GM19468 (cell line): Measurements from ENCODE around the gene GZMH.
"Not testable (repeated sequence)": the region's sequence is repeated elsewhere in the genome, so short reads cannot be mapped to it uniquely, and the experiment has no call there.

Source experiments
- ATAC-seq: cut with Tn5 transposase; IDR thresholded peaks from one replicate; pipeline ENCODE4 v1.9.1; 2021; ENCODE audit warnings: mild to moderate bottlenecking, moderate library complexity, moderate number of reproducible peaks; ENCODE audit not compliant: unreplicated experiment; ENCODE audit errors: extremely low read depth

The GZMH gene, protein sequence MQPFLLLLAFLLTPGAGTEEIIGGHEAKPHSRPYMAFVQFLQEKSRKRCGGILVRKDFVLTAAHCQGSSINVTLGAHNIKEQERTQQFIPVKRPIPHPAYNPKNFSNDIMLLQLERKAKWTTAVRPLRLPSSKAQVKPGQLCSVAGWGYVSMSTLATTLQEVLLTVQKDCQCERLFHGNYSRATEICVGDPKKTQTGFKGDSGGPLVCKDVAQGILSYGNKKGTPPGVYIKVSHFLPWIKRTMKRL

DNA sequence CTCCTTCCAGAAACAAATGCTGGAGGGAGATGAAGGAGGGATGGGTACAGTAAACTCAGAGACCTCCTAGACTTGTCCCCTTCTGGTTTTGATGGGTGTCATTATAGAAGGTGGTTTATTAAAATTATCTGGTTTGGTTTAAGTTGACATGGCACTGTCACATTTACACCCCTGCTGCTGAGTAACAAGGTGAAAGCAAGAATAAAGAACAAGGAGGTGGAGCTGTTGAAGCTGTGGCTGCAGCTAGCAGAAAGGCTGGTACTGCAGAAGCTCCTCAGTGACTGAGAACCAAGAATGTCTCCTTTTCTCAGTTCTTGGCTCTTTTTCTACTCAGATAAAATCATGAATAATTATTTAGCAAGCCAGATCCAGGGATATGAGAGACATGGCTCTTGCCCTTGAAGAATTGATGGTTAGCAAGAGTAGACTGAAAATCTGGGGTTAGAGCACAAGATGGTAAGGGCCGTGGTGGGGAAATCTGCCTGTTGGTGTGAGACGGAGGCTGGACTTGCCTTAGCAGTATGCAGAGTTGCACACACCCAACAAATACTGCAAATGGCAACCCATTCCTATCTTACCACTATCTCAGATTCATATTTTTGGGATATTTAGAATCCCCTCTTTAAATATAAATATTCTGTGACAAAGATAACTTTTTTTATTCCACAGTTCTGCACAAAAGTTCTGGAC is at the start of gene GZMH:
TSS of gene GZMH (minus strand) at position 31 of the 690 bp plus-strand sequence. CDS start 72 bp downstream, outside the sequence.
- ATAC-seq = no peak

- ATAC-seq = not testable (repeated sequence)
These were observed 38.9 kb upstream of the GZMH start for GRCh38 chr14:24648361-24648760.

DNA sequence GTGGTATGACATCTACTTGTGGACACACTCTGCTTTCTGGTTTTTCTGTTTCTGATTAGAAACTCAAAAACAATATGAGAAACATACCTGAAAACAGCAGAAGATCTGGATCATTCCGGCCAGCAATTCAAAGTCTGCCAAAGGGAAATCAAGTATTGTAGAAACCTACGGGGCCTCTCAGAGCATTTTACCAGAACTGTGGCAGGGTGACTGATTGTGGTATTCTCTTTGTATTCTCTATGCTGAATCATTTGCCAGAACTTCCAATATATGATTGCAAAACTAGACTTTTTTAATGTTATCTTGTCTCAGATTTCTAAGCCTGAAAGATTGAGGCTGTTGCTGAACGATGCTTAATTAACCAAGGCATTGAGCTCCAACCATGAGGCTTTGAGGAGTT is 30.4 kb upstream of the GZMH start:
- ATAC-seq = no peak

DNA sequence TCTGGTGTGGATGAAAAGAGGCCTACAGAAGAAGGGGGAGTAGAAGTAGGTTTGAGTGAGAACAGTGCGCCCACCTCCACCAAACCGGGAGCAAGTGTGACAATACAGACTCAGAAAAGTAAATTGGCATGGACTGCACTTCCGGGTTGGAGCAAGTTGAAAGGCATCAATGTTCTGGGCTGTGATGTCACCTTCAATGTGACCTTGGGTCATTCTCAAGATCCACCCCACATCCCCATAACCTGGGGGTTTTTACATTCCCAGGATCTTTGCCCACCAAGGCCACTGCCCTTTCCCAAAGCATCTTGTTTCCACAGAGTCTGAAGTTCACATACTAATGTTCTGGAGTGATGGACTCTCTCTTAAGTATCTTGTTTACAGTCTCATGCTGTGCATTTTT is 29.8 kb upstream of the GZMH start:
- ATAC-seq = no peak

DNA sequence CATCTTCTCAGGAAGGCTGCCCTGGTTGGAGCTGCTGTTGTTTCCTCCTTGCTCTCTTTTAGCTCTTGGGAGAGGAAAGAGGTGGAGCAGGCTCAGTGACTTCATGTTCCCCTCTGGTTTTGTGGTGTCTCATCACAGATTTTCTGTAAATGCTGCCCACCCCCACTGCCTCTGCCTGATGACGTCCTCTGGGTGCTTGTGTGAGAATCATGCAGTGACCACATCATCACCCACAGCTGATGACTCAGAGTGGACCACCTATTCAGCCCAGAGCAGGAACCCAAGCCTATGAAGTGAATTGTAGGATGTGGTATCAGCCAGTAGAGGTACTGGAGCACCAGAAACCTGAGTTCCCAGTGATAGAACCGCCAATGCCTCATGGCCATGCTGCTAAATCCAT is 24.7 kb upstream of the GZMH start, which contains the start of gene GZMB:
TSS of gene GZMB (minus strand) at position 33 of the 400 bp plus-strand sequence. CDS start at position 3, 30 bp downstream.
- ATAC-seq = no peak

DNA sequence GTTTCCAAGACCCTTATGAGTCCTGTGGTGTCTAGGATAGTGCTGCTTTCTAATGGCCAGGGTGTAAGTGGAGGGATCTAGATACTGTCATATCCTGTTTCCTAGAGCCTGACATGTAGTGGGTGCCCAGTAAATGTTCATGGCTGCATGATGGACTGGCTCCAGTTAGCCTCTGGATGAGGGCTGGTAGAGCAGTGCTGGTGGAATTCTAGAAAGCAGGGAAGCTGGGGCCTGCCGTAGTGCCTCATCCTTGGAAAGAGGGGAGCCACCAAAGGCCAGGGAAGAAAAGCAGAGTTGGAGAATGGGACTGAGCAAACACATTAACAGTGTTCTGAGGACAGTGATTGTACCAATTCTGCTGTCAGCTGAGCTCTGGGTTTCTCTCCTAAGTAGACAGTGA is 23.9 kb upstream of the GZMH start:
- no peak for ATAC-seq

DNA sequence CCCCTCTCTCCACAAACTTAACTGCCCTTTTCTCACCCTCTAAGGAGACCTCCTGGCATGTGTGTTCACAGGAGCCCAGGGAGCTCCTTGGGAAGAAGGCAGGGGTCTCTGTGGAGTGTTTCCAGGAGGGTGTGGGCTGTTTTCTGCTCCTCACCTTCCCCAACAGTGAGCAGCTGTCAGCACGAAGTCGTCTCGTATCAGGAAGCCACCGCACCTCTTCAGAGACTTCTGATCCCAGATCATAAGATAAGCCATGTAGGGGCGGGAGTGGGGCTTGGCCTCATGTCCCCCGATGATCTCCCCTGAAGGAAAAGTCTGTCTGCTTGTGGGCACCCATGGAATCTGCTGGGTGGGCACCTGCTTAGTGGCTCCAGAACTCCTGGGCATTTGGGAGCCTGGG is 23.3 kb upstream of the GZMH start:
- no peak for ATAC-seq

DNA sequence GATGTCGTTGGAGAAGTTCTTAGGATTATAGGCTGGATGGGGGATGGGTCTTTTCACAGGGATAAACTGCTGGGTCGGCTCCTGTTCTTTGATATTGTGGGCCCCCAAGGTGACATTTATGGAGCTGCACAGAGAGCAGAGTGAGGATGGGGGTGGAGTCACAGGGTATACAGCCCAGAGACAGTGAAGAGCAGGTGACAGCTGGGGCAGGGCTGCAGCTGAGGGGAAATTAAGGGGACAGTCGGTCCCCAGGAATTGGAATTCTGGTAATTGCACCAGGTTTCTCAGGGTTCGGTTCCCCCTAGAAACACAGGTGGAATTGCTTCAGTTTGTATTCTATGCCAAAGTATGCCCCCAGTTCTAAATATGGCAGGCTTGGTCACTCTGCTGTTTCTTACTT is 22.9 kb upstream of the GZMH start:
- ATAC-seq = no peak

GRCh38 chr14:24631749-24632335 is 22.4 kb upstream of the GZMH start:
- ATAC-seq = no peak

DNA sequence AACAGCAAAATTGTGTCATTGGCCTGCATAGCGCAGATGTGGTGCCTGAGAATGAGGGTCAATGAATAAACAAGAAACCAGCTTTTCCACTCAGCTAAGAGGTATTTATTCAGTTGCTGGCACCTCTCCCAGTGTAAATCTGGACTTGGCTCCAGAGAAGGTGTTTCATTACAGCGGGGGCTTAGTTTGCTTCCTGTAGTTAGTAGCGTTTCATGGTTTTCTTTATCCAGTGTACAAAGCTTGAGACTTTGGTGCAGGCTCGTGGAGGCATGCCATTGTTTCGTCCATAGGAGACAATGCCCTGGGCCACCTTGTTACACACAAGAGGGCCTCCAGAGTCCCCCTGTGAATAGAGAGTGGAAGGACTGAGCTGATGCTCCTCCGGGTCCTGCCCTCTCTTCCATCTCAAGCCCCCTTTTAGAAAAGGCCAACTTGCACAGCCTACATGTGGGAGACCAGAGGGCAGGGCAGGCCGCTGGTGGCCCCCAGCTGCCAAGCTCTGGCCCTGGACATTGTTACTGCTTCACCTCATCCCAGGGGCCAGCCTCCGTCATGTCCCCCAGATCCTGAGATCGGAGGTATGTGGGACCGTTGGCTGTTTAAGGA is 21.5 kb upstream of the GZMH start:
- ATAC-seq = no peak

GRCh38 chr14:24630087-24630871 is 20.8 kb upstream of the GZMH start:
- ATAC-seq = no peak

DNA sequence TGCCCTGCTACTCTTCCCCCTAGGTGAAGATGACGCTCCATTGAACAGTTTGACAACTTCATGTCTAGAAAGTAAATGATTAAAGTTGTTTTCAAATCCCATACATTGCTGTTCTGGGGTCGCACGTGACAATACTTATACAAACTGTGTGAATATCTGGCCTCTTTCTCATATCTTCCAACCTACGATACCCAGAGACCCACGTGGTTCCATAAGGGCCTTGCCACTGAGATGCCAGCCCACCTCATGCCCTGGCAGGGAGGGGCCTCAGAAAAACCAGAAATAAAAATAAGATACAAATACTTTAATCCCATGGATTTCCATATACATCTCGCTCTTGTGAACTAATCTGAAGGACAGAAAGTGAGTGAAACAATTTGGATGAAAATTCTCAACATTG is 20.0 kb upstream of the GZMH start:
- no peak for ATAC-seq

DNA sequence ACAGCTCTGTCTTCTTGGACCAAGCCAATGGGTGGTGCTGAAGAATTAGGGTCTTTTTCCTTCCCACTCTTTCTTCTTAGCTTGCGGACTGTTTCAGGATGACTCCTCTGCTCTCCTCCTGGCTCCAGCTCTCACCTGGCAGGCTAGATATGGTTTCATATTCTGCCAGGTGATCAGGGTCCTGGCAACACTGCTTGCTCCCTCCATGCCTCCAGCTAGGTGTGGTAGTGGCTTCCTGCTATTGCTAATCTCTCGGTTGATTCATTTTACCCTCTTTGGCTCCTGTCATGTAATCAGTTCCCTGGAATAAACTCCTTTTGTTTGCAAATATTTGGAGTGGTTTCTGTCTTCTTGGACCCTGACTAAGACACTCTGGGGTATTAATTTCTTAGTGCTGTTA is 4.3 kb upstream of the GZMH start:
- ATAC-seq = no peak

DNA sequence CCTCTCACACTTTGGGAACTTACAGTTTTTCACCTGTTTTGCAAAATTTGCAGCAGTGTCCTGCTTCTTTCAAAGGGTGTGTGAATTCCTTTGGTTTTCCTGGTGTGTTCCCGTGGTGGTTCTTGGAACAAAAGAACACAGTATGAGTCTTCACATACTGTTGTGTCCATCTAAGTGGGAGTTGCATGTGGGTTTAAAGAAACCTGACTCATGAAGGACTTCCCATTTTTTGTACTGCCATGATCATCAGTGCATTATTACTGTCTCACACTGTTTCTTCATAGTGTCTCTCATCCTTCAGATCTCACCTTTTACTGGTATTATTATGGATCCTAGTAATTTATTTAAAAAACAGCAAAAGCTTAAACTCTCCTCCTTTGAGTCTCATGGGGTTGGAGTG is 3.8 kb upstream of the GZMH start:
- ATAC-seq = no peak

GRCh38 chr14:24612196-24612595 is 2.7 kb upstream of the GZMH start:
- ATAC-seq = no peak

DNA sequence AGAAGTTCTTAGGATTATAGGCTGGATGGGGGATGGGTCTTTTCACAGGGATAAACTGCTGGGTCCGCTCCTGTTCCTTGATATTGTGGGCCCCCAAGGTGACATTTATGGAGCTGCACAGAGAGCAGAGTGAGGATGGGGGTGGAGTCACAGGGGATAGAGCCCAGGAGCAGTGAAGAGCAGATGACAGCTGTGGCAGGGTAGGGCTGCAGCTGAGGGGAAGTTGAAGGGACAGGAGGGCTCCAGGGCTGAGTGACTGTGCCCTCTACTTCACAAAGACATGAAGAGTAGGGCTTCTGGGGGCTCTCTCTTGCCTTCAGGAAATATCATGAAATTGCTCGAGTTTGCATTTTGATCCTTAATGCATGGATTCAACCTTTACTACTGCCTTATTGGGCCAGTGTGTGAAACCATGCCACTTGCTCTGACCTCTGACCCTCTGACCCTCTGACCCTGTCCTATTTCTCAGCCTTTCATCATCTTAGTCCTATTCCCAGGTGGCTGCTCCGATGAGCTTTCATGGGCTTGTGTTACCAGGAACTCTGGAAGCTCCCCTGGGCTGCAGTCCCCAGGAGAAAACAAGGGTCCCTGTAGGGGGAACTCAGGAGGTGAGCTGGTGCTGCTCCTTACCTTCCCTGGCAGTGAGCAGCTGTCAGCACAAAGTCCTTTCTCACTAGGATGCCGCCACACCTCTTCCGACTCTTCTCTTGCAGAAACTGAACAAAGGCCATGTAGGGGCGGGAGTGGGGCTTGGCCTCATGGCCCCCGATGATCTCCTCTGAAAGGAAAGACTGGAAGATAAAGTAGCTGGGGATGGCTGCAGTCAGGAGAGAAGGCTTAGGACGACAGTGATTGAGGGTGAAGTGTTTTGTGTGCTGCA is 1.6 kb downstream of the GZMH start:
- ATAC-seq = no peak

GRCh38 chr14:24607081-24607480 is 2.4 kb downstream of the GZMH start:
- ATAC-seq = no peak

GRCh38 chr14:24606297-24606696 is 3.2 kb downstream of the GZMH start:
- no peak for ATAC-seq

DNA sequence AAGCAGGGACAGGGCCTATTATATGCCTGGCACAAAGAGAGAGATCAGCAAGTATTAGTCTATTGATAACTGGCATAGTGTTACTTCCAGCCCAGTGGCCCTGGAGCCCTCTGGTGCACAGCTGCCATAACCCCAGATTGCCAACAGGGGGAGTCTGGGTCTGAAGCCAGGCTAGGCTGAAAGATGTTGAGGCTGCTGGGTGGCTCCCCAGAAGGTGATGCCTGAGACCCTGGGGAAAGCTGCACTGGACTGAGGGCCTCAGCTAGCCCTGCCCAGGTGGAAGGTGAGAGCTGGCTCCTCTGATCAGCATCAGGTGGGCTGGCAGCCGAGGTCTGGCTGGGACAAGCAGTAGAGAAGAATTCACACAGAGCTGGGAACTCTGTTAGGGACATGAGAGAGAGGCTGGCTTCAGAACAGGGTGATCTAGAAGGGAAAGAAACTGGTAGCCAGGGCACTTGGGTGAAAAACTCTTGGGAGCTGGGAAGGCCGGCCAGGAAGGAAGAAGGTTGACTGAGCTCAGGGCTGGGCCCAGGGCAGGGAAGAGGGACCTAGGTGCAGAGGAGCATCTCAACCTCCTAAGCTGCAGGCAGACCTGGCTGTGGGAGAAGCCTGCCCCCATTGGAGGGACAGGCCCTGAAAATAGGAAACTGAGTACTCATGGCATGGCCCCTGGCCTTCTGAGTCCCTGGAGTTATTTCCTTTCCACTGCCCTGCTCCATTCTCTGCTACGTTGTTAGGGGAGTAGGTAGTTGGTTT is 3.9 kb downstream of the GZMH start:
- no peak for ATAC-seq
